SU-DHL-6 (cell line): Measurements from ENCODE around the gene TNN.

ENCODE experiments used
- EZH2phosphoT487 ChIP-seq: fragments of 200-600 bp; sonication (generic), shearing (Covaris generic); conservative IDR thresholded peaks from 2 replicates; pipeline ENCODE4 v1.6.1; 2018; ENCODE audit warnings: mild to moderate bottlenecking, antibody characterized with exemption, low read length, moderate library complexity, mixed read lengths
- TF ChIP-seq, protein P1 (sequence below): fragments of 200-600 bp; sonication (generic); IDR thresholded peaks from one replicate; pipeline ENCODE4 v1.5.1; 2017; ENCODE audit warnings: antibody characterized with exemption, mild to moderate bottlenecking, low read length, moderate library complexity; ENCODE audit not compliant: insufficient read depth, poor library complexity, severe bottlenecking

DNA sequence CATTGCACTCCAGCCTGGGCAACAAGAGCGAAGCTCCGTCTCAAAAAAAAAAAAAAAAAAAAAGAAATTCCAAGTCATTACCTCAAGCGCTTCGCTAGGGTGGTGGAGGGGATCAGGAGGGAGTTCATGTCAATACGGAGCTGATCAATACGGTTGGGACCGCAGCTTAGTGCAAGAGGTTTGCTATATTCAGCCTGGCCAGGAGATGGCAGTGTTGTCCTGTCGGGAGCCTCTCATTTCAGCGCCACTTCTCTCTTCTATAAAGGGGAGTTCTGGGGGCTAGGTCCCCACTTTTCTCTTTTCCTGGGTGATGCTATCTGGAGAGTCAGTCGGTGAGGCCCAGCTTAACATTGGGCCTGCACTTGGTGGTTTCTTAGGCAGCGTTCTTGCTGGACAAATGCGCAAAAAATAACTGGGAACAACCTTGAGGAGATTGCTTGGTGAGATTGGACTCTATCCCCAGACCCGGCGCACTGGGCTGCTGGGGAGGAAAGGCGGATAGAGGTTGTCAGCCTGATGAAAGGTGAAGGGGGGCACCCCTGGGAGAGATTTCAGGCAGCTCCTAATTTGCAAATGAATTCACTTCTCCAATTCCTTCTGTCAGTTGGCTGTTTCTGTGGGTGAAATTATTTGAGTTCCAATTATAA is 84.5 kb downstream of the TNN start:
- TF ChIP-seq, protein P1, sequence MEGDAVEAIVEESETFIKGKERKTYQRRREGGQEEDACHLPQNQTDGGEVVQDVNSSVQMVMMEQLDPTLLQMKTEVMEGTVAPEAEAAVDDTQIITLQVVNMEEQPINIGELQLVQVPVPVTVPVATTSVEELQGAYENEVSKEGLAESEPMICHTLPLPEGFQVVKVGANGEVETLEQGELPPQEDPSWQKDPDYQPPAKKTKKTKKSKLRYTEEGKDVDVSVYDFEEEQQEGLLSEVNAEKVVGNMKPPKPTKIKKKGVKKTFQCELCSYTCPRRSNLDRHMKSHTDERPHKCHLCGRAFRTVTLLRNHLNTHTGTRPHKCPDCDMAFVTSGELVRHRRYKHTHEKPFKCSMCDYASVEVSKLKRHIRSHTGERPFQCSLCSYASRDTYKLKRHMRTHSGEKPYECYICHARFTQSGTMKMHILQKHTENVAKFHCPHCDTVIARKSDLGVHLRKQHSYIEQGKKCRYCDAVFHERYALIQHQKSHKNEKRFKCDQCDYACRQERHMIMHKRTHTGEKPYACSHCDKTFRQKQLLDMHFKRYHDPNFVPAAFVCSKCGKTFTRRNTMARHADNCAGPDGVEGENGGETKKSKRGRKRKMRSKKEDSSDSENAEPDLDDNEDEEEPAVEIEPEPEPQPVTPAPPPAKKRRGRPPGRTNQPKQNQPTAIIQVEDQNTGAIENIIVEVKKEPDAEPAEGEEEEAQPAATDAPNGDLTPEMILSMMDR: peak; percentile 61
- TF ChIP-seq EZH2phosphoT487: no peak
